GM23338 (cell line): ENCODE measurements around the gene CFAP410. TPM values are rescaled to one million over a fixed set of nuclear protein-coding genes. Genes with fewer than 3 reads are reported as not detected.

Experiments used
- ATAC-seq: fragments of 200-7000 bp; cut with Tn5 transposase; 3 replicates; pipeline ENCODE4 v1.9.1; 2020
- DNase-seq: peaks from one replicate; pipeline ENCODE4 v3.0.0-alpha.2; 2015; ENCODE audit warnings: low spot score
- H2AFZ ChIP-seq: fragments of 200-600 bp; sonication (generic); 2 replicates; pipeline ENCODE4 v1.8.0; 2016; ENCODE audit warnings: antibody characterized with exemption, mild to moderate bottlenecking, moderate library complexity
- H3F3A ChIP-seq: fragments of 200-600 bp; sonication (generic); replicated peaks from 2 replicates; pipeline ENCODE4 v1.8.0; 2017; ENCODE audit warnings: antibody characterized with exemption, mixed run types, low read depth
- H3K27ac ChIP-seq: fragments of 200-600 bp; sonication (generic); 2 replicates; pipeline ENCODE4 v1.6.1; 2016; ENCODE audit warnings: low read depth
- H3K27me3 ChIP-seq: fragments of 200-600 bp; sonication (generic); 2 replicates; pipeline ENCODE4 v1.8.0; 2016; ENCODE audit warnings: mild to moderate bottlenecking, mixed run types, moderate library complexity; ENCODE audit not compliant: insufficient read depth
- H3K36me3 ChIP-seq: fragments of 200-600 bp; sonication (generic); 2 replicates; pipeline ENCODE4 v1.8.0; 2016; ENCODE audit warnings: mild to moderate bottlenecking; ENCODE audit not compliant: insufficient read depth
- H3K4me1 ChIP-seq: fragments of 200-600 bp; sonication (generic); 2 replicates; pipeline ENCODE4 v1.8.0; 2016; ENCODE audit warnings: mild to moderate bottlenecking, moderate library complexity; ENCODE audit not compliant: insufficient read depth
- H3K4me2 ChIP-seq: fragments of 200-600 bp; sonication (generic); 2 replicates; pipeline ENCODE4 v1.7.1; 2017; ENCODE audit warnings: mixed run types
- H3K4me3 ChIP-seq: fragments of 200-600 bp; sonication (generic); 2 replicates; pipeline ENCODE4 v1.6.1; 2016; ENCODE audit warnings: mixed run types
- H3K79me2 ChIP-seq: fragments of 200-600 bp; sonication (generic); replicated peaks from 2 replicates; pipeline ENCODE4 v1.8.0; 2017; ENCODE audit warnings: mild to moderate bottlenecking; ENCODE audit not compliant: insufficient read depth
- H3K9me2 ChIP-seq: fragments of 200-600 bp; sonication (generic); 2 replicates; pipeline ENCODE4 v1.8.0; 2017; ENCODE audit not compliant: insufficient read depth
- H4K20me1 ChIP-seq: fragments of 200-600 bp; sonication (generic); replicated peaks from 2 replicates; pipeline ENCODE4 v1.8.0; 2017; ENCODE audit warnings: mild to moderate bottlenecking; ENCODE audit not compliant: insufficient read depth
- H3K27ac Mint-ChIP-seq: 2 replicates; pipeline ENCODE4 v1.8.0; 2020; ENCODE audit warnings: inconsistent platforms, mild to moderate bottlenecking, moderate library complexity, mixed read lengths
- H3K27me3 Mint-ChIP-seq: 3 replicates; pipeline ENCODE4 v1.8.0; 2022; ENCODE audit warnings: low read depth, mild to moderate bottlenecking, moderate library complexity, mixed read lengths, inconsistent platforms; ENCODE audit not compliant: insufficient read depth, poor library complexity
- H3K36me3 Mint-ChIP-seq: 3 replicates; pipeline ENCODE4 v1.8.0; 2021; ENCODE audit warnings: low read depth, mild to moderate bottlenecking, inconsistent platforms, moderate library complexity, mixed read lengths
- H3K4me1 Mint-ChIP-seq: 3 replicates; pipeline ENCODE4 v1.8.0; 2020; ENCODE audit warnings: mild to moderate bottlenecking, inconsistent platforms, mixed read lengths
- H3K4me3 Mint-ChIP-seq: 3 replicates; pipeline ENCODE4 v1.8.0; 2021; ENCODE audit warnings: moderate library complexity, mild to moderate bottlenecking, inconsistent platforms, mixed read lengths
- H3K9me3 Mint-ChIP-seq: 3 replicates; pipeline ENCODE4 v1.8.0; 2020; ENCODE audit warnings: moderate library complexity, mild to moderate bottlenecking, inconsistent platforms, mixed read lengths
- CREB1 ChIP-seq: fragments of 250-450 bp; sonication (Bioruptor Pico); IDR thresholded peaks from 2 replicates; pipeline ENCODE4 v1.5.0; 2020; ENCODE audit warnings: low read depth, mild to moderate bottlenecking, moderate library complexity
- EZH2 ChIP-seq: fragments of 200-600 bp; sonication (generic); IDR thresholded peaks from one replicate; pipeline ENCODE4 v1.8.0; 2017; ENCODE audit warnings: antibody characterized with exemption, mild to moderate bottlenecking, low read depth; ENCODE audit not compliant: unreplicated experiment
- NANOG ChIP-seq: IDR thresholded peaks from 2 replicates; pipeline ENCODE4 v1.6.1; 2016; ENCODE audit warnings: antibody characterized with exemption, borderline replicate concordance
- POLR2AphosphoS5 ChIP-seq: IDR thresholded peaks from 2 replicates; pipeline ENCODE4 v1.6.1; 2016; ENCODE audit warnings: antibody characterized with exemption, low read depth
- STAT1 ChIP-seq: IDR thresholded peaks from one replicate; pipeline ENCODE4 v1.6.1; 2016; ENCODE audit warnings: antibody characterized with exemption; ENCODE audit not compliant: unreplicated experiment
- polyA plus RNA-seq: library from polyadenylated mRNA; unstranded; fragments of >200 nt; fragmentation: Nextera tagmentation; extraction: Ambion mirVana; gene quantifications from 2 replicates; pipeline ENCODE4 v1.2.1, GENCODE V29; 2016
- total RNA-seq: library from RNA; depleted of rRNA; stranded (reverse); fragments of >200 nt; shearing (Covaris generic); gene quantifications from 2 replicates; pipeline ENCODE4 v1.2.3, GENCODE V29; 2014
- TF ChIP-seq, protein P1 (sequence below): IDR thresholded peaks from one replicate; pipeline ENCODE4 v1.6.1; 2018; ENCODE audit warnings: antibody characterized with exemption; ENCODE audit not compliant: unreplicated experiment

CFAP410 gene
- total and polyA plus RNA-seq, 2 experiments from 2014 or later = 11.0 to 24.0 TPM

DNA sequence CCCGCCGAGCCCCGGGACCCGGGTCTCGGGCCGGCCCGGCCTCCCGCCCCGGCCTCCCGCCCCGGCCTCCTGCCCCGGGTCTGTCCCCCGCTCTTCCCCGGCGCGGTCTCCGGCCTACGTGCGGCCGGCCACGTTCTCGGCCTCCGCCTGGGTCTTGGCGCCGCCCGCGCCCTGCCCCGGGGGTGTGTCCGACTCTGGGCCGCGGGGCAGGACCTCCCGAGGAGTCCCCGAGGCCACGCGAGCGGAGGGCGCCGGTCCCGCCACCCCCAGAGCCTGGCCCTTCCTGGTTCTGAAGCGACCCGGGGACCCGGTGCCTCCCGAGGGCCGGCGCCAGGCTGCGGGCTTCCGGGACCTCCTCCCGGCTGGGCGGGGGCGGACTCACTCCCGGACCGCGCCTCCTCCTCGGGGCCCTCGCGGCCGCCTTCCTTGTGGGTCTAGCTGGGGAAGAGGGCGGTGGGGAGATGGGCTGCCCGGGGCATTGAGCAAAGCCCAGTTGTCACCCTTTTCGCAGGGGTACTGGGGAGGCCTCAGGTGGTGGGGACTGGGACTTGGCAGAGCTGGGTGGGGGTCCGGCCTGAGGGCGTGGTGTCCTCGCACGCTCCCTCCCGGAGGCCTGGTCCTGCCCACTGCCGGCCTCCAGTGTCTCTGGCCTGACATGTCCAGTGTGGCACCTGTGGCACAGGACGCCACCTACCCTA, 38.8 kb downstream of the CFAP410 start (continued):
- TF ChIP-seq, protein P1, sequence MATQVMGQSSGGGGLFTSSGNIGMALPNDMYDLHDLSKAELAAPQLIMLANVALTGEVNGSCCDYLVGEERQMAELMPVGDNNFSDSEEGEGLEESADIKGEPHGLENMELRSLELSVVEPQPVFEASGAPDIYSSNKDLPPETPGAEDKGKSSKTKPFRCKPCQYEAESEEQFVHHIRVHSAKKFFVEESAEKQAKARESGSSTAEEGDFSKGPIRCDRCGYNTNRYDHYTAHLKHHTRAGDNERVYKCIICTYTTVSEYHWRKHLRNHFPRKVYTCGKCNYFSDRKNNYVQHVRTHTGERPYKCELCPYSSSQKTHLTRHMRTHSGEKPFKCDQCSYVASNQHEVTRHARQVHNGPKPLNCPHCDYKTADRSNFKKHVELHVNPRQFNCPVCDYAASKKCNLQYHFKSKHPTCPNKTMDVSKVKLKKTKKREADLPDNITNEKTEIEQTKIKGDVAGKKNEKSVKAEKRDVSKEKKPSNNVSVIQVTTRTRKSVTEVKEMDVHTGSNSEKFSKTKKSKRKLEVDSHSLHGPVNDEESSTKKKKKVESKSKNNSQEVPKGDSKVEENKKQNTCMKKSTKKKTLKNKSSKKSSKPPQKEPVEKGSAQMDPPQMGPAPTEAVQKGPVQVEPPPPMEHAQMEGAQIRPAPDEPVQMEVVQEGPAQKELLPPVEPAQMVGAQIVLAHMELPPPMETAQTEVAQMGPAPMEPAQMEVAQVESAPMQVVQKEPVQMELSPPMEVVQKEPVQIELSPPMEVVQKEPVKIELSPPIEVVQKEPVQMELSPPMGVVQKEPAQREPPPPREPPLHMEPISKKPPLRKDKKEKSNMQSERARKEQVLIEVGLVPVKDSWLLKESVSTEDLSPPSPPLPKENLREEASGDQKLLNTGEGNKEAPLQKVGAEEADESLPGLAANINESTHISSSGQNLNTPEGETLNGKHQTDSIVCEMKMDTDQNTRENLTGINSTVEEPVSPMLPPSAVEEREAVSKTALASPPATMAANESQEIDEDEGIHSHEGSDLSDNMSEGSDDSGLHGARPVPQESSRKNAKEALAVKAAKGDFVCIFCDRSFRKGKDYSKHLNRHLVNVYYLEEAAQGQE = no peak
- no peak for TF ChIP-seq NANOG
- no peak for TF ChIP-seq CREB1 (CRISPR knock-in tag)
- TF ChIP-seq EZH2 = no peak

DNA sequence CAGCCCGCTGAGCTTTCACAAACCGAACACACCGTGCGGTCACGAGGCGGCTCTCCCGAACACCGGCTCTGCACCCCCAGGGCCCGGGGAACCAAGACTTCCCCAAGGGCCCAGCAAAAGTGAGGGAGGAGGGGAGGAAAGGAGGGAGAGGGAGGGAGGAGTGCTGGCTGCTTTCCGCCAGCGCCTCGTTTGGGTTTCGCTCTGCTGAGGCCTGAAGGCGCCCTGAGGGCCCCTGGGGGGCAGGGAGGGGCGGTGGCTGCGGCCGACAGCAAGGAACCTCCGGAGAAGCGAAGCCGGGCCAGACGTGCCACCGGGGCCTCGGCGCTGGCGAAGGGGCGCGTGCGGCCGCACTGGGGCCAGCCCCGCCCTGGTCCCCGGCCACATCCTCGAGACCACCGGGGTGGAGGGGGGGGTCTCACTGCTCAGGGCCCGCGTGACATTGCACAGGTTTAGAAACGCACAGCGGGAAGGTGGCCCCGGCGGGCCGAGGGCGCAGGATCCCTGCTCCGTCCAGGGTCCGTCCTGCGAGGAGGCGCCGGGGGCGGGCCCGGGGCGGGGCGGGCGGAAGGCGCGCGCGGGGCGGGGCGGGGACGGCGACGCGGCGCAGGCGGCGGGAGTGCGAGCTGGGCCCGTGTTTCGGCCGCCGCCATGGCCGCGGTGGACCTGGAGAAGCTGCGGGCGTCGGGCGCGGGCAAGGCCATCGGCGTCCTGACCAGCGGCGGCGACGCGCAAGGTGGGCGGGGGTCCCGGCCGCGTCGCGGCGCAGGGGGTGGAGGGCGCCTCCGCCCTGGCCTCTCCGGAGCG, 39.5 kb downstream of the CFAP410 start, which contains the start of gene PFKL:
PFKL (plus strand) TSS at position 596 of the 804 bp plus-strand sequence; CDS start at position 649, 53 bp downstream.
- 0 out of 2 replicates have a peak within 1 kb of the TSS, but pooled peaks have one; percentile 74 for H3K27ac Mint-ChIP-seq

More for the DNA sequence above, 39.5 kb downstream of the CFAP410 start, which contains the start of gene PFKL:
- ATAC-seq (peak; percentile 44), DNase-seq (peak; percentile 72)
- H3K9me2 ChIP-seq = no peaks in the 10 kb centered on the region
- H3K4me2 ChIP-seq = peak within 1 kb of the TSS; percentile 94
- H3K27me3 ChIP-seq = peaks cover 10% of the 10 kb centered on the region; the same call in 1 of the 2 replicates
- peak within 1 kb of the TSS; percentile 83; the same call in 1 of the 2 replicates for H3K27ac ChIP-seq
- TF ChIP-seq STAT1 = no peak
- TF ChIP-seq, protein P1 = no peak
- TF ChIP-seq POLR2AphosphoS5 = peak; percentile 63; the same call in 1 of the 2 replicates
- Mint-ChIP-seq H3K4me3 (peak within 1 kb of the TSS; percentile 85), H3K4me1 (peaks cover 10% of the 10 kb centered on the region), H3K27me3 (peaks cover 10% of the 10 kb centered on the region), H3K9me3 (no peaks in the 10 kb centered on the region), H3K36me3 (no peaks in the 10 kb centered on the region)
- 0 out of 2 replicates have a peak, but pooled peaks cover 4% of the 10 kb centered on the region for H3F3A ChIP-seq
- no peaks in the 10 kb centered on the region for H3K4me1 ChIP-seq
- peak within 1 kb of the TSS; percentile 95 for H2AFZ ChIP-seq
- H3K36me3 ChIP-seq = no peaks in the 10 kb centered on the region
- 0 out of 2 replicates have a peak, but pooled peaks cover 3% of the 10 kb centered on the region for H3K79me2 ChIP-seq
- H3K4me3 ChIP-seq = peak within 1 kb of the TSS; percentile 76
- H4K20me1 ChIP-seq = no peaks in the 10 kb centered on the region
